ENCODE data around the gene POSTN.

DNA sequence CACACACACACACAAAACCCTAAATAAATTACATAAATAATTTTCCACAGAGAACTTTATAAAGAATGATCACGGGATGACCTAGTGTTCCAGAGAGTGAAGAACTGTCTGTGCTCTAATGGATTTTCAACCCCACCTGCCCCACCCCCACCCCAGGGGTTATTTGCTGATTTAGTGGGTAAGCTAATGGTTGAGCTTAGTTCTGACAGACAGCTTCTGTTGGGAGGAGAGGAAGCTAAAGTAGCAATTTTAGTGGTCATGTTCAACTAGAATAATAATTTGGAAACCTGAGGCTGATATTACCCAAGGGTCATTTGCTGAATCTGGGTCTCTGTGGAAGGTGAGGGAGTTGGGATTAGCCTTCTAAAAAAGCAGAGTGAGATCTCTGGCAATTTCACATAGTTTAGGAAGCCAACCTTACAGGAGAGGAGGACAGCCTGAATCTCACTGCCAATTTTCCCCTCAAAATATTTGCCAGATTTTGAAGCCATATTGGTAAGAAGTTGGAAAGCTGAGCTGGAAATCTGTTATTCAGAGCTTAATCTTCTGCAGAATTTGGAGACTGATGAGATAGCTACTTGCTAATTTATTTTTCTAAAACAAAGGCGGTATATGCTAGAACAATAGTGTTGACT lies 68.7 kb downstream of the POSTN start:
- TF ChIP-seq, protein P1, sequence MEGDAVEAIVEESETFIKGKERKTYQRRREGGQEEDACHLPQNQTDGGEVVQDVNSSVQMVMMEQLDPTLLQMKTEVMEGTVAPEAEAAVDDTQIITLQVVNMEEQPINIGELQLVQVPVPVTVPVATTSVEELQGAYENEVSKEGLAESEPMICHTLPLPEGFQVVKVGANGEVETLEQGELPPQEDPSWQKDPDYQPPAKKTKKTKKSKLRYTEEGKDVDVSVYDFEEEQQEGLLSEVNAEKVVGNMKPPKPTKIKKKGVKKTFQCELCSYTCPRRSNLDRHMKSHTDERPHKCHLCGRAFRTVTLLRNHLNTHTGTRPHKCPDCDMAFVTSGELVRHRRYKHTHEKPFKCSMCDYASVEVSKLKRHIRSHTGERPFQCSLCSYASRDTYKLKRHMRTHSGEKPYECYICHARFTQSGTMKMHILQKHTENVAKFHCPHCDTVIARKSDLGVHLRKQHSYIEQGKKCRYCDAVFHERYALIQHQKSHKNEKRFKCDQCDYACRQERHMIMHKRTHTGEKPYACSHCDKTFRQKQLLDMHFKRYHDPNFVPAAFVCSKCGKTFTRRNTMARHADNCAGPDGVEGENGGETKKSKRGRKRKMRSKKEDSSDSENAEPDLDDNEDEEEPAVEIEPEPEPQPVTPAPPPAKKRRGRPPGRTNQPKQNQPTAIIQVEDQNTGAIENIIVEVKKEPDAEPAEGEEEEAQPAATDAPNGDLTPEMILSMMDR (conservative IDR thresholded peaks at IDR 0.05) = no peak
- TF ChIP-seq ZFX (IDR thresholded peaks at IDR 0.05) = no peak
